Stimulated activated CD4-positive, alpha-beta T cell treated with anti-CD3 and anti-CD28 coated beads, Interleukin-15, amount 100 ng/mL, for 1 hour (primary cell): Measurements from ENCODE around the gene IGFL1.
"Not testable (repeated sequence)": the region's sequence is repeated elsewhere in the genome, so short reads cannot be mapped to it uniquely, and the experiment has no call there.

Experiments
- DNase-seq, 2 donors: peaks; one replicate each; pipeline ENCODE4 v3.0.0-alpha.2; 2020; ENCODE audit warnings: low read depth in 1 of 2, low spot score in 1 of 2

The IGFL1 gene

GRCh38 chr19:46221981-46222610 lies 7.4 kb upstream of the IGFL1 start:
- DNase-seq: no peak

- not testable (repeated sequence) for DNase-seq
Observed at GRCh38 chr19:46223787-46224186, 5.8 kb upstream of the IGFL1 start.

- no peak for DNase-seq
Observed at GRCh38 chr19:46224773-46225172, 4.8 kb upstream of the IGFL1 start.

GRCh38 chr19:46225558-46226004 lies 4.0 kb upstream of the IGFL1 start:
- no peak for DNase-seq

GRCh38 chr19:46226438-46226973 lies 3.0 kb upstream of the IGFL1 start:
- no peak for DNase-seq

- no peak for DNase-seq
Observed at GRCh38 chr19:46232029-46232428, 2.5 kb downstream of the IGFL1 start.

- DNase-seq: no peak
Observed at GRCh38 chr19:46232468-46232867, 2.9 kb downstream of the IGFL1 start.

- DNase-seq: no peak
Observed at GRCh38 chr19:46232938-46233621, 3.5 kb downstream of the IGFL1 start.

- DNase-seq: not testable (repeated sequence)
Observed at GRCh38 chr19:46233871-46234270, 4.3 kb downstream of the IGFL1 start.

- DNase-seq: not testable (repeated sequence)
Observed at GRCh38 chr19:46238141-46238540, 8.6 kb downstream of the IGFL1 start.

GRCh38 chr19:46239193-46240024 lies 9.9 kb downstream of the IGFL1 start:
- no peak for DNase-seq

- no peak for DNase-seq
Observed at GRCh38 chr19:46240693-46241092, 11.2 kb downstream of the IGFL1 start.

GRCh38 chr19:46241626-46242025 lies 12.1 kb downstream of the IGFL1 start:
- no peak for DNase-seq

- DNase-seq: not testable (repeated sequence)
Observed at GRCh38 chr19:46243081-46243654, 13.6 kb downstream of the IGFL1 start.

- no peak for DNase-seq
Observed at GRCh38 chr19:46250076-46250735, 20.7 kb downstream of the IGFL1 start.

GRCh38 chr19:46251416-46251815 lies 21.9 kb downstream of the IGFL1 start:
- no peak for DNase-seq

- no peak for DNase-seq
Observed at GRCh38 chr19:46254776-46255175, 25.2 kb downstream of the IGFL1 start.

- no peak for DNase-seq
Observed at GRCh38 chr19:46256855-46257254, 27.3 kb downstream of the IGFL1 start.

- not testable (repeated sequence) for DNase-seq
Observed at GRCh38 chr19:46261501-46261900, 32.0 kb downstream of the IGFL1 start.

- not testable (repeated sequence) for DNase-seq
Observed at GRCh38 chr19:46262684-46263296, 33.2 kb downstream of the IGFL1 start.
